ENCODE data around the gene RALGDS. TPM values are rescaled to one million over a fixed set of nuclear protein-coding genes. Genes with fewer than 3 reads are reported as not detected.
"Not testable (repeated sequence)": the region's sequence is repeated elsewhere in the genome, so short reads cannot be mapped to it uniquely, and the experiment has no call there.

RALGDS gene
- 10 to 100 TPM; 14.1 to 67.9 (median 30.3) TPM for total RNA-seq

GRCh38 chr9:133121198-133121914 is at the start of gene RALGDS:
RALGDS (minus strand) TSS chr9:133121240; CDS start chr9:133121154, 86 bp downstream.
- no peaks in the 10 kb centered on the region for H3K27me3 ChIP-seq
- intact Hi-C loops (cut with DNase I; ENCODE audit: low total_unique reads), result no loop called here
- TF ChIP-seq POLR2A (IDR thresholded peaks at IDR 0.05) (no peak), CTCF (IDR thresholded peaks at IDR 0.05) (no peak)
- H3K4me1 ChIP-seq, result peaks cover 0 to 17% of the 10 kb centered on the region in 2 donors
- H3K27ac ChIP-seq, result peak within 1 kb of the TSS; percentile 86 to 88
- no peaks in the 10 kb centered on the region for H3K36me3 ChIP-seq
- H3K4me3 ChIP-seq, result peak within 1 kb of the TSS; percentile 41 to 67
- peak; percentile 88 for DNase-seq
- H3K9me3 ChIP-seq, result no peaks in the 10 kb centered on the region

GRCh38 chr9:133170716-133171115 is 49.7 kb upstream of the RALGDS start:
- intact Hi-C loops (cut with DNase I; ENCODE audit: low total_unique reads), result no loop called here
- Histone ChIP-seq H3K27ac (no peak overlapping the region), H3K27me3 (no peaks in the 10 kb centered on the region), H3K36me3 (no peaks in the 10 kb centered on the region), H3K4me3 (no peak overlapping the region), H3K9me3 (no peaks in the 10 kb centered on the region), H3K4me1 (no peaks in the 10 kb centered on the region)
- TF ChIP-seq CTCF (IDR thresholded peaks at IDR 0.05) (no peak), POLR2A (IDR thresholded peaks at IDR 0.05) (no peak)
- DNase-seq, result no peak

- DNase-seq, result not testable (repeated sequence)
These were observed 48.6 kb upstream of the RALGDS start for GRCh38 chr9:133169687-133170086.

GRCh38 chr9:133169102-133169501 is 48.1 kb upstream of the RALGDS start:
- DNase-seq, result no peak
- no peaks in the 10 kb centered on the region for H3K36me3 ChIP-seq
- no peaks in the 10 kb centered on the region for H3K9me3 ChIP-seq
- H3K4me1 ChIP-seq, result no peaks in the 10 kb centered on the region
- no peaks in the 10 kb centered on the region for H3K27me3 ChIP-seq
- no peak overlapping the region for H3K27ac ChIP-seq
- intact Hi-C loops (cut with DNase I; ENCODE audit: low total_unique reads), result no loop called here
- TF ChIP-seq POLR2A (IDR thresholded peaks at IDR 0.05) (no peak), CTCF (IDR thresholded peaks at IDR 0.05) (no peak)
- H3K4me3 ChIP-seq, result no peak overlapping the region

More at GRCh38 chr9:133169687-133170086, 48.6 kb upstream of the RALGDS start:
- H3K4me1 ChIP-seq; intact Hi-C loops (cut with DNase I; ENCODE audit: low total_unique reads); H3K9me3 ChIP-seq; H3K27me3 ChIP-seq; H3K36me3 ChIP-seq; H3K27ac ChIP-seq; H3K4me3 ChIP-seq: not testable (repeated sequence)

- Histone ChIP-seq H3K27ac (no peak overlapping the region), H3K4me1 (no peaks in the 10 kb centered on the region), H3K4me3 (no peak overlapping the region), H3K27me3 (no peaks in the 10 kb centered on the region), H3K9me3 (no peaks in the 10 kb centered on the region), H3K36me3 (no peaks in the 10 kb centered on the region)
- TF ChIP-seq CTCF (IDR thresholded peaks at IDR 0.05), result no peak
- intact Hi-C loops (cut with DNase I; ENCODE audit: low total_unique reads), result no loop called here
- no peak for DNase-seq
These were observed 47.4 kb upstream of the RALGDS start for GRCh38 chr9:133168432-133168831.
